GM18498 (cell line): ENCODE results near the gene TMEM151A.

ENCODE experiments used
- ATAC-seq: cut with Tn5 transposase; IDR thresholded peaks from one replicate; pipeline ENCODE4 v1.9.1; 2021; ENCODE audit warnings: mild to moderate bottlenecking, moderate library complexity; ENCODE audit not compliant: unreplicated experiment

Gene TMEM151A

DNA sequence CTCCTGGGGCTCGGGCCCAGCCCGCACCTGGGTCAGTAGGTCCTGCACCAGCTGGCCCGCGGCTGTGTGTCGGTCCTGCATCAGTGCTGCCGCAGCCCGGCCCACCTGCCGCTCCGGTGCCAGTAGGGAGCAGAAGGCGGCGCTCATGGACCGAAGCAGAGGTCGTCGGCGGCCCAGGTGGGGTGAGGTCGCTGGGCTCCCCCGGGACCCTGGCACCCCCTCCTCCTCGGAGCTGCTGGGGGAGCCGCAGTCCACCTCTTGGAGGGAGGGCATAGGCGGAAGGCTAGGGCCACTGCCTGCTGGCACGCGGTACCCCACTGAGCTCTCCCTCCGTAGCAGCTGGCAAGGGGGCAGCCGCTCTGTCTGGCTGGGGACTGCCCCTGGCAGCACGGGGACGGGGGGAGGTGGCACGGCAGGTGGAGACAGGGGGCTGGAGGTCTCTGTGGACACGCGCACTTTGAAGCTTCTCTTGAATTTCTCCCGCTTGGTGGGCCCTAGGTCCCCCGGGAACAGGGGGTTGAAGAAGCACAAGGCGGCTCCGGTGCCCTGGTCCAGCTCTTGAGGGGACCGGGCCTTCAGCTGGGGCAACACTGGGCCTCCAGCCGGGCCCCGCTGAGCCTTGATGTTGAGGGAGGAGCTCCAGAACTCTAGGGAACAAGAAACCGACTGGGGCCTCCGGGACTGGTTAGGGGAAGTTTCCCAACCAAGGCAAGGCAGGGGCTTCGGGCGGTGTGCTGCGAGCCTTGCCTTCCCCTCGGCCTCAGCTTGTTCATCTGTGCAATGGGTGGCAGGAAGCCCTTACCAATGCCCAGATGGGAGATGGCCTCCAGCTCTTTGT is 43.1 kb downstream of the TMEM151A start:
- no peak for ATAC-seq

DNA sequence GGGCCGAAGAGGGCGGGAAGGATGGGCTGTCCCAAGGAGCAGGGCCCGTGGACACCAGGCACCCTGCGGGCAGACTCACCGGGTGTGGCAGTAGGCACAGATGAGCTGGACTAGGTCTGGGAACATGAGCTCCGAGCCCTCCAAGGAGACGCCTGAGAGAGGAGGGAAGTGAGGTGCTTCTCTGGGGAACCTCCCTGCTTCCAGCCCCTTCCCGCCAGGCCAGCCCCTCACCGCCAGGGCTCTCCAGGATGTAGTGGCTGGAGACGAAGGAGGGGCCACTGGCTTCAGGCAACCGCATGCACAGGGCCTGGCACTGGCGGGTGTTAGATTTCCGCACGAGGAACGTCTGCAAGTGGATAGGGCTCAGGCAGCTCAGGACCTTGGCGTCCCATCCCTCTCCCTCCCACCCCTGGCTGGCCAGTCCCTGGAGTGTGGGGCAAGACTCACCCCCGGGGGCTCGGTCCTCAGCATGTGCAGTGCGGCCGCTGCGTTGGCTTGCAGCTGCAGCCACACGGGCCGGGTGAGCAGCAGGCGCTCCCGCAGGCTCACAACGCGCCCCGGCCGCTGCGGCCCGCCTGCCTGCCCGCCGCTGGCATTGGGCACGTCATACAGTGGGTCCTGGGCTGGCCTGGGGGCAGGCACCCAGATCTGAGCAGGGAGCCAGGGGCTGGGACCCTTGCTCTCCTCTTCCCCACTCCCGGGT is 44.0 kb downstream of the TMEM151A start:
- no peak for ATAC-seq

DNA sequence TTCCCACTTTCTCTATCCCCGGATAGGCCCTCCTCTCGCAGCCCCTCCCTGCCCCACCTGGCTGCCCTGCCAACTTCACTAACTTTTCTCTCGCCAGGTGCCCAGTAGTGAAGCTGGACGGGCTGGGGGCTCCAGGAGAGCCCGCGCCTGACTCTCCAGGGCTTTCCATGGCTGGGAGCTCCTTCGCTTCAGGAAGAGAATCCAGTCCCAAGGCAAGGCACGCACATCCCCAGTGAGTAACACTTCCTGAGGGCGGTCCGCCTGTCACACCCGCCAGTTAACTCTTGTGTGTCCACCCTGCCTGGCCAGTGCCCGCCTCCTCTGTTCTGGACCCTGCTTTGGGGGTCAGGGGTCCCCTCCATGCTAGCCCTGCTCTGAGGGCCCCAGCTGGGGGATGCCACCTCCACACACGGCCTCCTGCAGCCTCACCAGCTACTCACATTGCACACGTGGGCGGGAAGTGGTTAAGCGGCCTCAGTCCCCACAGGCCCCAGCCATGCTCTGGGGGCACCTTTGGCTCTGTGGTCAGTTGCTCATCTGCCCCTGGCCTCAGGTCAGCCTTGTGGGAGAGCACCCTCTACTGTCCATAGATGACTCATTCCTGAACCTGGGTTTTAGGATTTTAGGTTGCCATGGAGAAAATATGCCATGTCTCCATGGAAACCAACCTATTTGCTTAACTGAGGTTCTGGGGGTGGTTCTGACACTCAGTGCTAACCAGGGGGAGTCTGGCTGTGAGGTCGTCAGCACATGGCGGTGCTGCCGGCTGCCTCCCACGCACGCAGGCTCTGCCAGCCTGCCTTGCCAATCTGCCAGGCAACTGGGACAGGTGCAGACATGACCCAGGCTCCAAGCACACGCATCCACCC is 44.8 kb downstream of the TMEM151A start, which contains the start of gene RIN1:
TSS of gene RIN1 (minus strand) at position 201 of the 869 bp plus-strand sequence. CDS start at position 169, 32 bp downstream.
- ATAC-seq: peak; percentile 66

DNA sequence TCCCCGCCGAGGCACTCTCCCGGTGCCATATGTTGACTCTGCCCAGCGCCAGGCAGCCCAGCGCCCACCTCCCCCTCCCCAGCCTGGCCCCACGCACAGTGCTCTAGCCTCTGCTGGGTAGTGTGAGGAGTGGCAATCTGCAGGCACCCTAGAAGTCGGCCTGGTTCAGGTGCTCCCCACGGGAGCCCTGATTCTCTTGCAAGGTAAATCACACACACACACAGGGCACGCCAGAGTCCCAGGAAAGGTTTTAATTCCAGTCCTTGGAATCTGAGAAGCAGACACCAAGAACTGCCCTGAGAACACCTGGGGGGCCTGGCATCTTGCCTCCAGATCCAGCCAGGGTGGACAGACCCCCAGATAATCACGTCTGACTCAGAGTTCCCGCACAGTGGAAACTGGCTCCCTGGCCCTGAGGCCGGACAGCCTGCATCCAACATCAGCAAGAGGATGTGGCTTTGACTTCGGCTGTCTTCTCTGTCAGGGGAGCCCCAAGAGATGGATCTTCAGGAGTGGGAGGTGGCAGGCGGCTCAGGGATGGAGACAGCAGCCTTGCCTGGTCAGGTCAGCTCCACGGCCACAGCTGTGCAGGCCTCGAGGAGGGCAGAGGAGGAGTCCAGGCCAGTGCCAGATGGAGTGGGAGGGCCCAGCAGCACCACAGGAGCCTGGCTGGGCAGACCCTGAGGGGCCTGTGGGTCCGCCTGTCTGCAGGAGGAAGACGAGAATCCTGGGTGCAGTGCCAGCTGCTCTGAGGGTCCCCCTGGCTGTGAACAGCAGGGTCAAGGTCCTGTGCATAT is 45.6 kb downstream of the TMEM151A start:
- ATAC-seq: no peak

DNA sequence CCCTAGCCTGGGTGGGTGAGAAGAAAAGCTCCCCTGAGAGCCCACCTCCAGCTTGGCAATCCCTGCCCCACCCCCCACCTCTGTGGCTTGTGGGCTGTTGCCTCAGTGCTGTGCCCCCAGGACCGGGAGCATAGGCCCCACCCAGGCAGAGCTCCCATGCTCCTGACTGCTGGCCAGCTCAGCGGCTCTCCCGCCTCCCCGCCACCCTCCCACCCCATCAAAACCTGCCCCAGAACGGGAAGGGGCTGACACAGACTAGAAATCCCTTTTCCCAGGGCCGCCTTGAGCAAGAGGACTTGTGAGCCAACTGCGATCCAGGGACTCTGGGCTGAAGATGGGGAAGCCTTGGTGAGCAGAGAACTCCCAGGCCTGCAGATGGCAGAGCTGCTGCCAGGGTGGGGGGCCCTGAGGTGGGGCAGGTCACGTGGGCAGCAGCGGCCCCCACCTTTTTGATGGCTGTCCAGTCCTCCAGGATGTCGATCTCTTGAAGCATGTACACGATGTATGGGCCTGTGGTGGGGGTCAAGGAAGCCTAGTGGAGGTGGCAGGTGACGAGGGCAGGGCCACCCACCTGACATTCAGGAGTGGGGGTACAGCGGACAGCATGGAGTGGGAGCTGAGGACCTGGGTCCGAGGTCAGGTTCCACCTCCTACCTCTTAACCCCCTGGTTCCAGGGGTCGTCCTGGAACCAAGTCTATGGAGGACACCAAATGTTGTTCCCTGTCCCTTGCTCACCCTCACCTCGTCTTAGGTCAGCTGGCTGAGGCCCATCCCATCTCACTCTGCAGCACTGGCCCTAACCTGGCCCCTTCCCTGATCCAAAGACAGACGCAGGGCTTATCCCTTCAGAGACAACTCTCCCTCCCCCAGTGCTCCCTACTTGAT is 46.8 kb downstream of the TMEM151A start:
- ATAC-seq: no peak

DNA sequence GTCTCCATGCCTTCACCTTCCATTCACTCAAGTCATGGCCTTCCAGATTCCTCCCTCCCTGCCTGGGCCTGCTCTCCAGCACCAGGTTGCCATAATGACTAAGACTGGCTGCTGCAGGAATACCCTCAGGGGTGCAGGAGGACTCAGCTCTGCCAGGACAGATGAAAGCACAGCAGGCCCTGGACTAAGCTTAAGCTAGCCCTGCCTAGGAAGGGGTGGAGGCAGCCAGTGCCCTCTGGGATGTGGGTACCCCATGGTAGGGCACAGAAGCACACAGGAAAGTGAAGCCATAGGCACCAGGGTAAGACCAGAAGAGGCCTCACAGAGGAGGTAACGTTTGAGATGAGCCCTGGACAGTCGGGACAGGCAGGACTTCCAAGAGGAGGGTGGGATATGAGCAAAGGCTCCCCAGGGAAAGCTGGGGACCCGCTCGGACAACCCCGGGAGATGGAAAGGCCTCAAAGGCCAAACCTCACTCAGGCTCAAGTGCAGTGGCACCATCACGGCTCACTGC is 47.5 kb downstream of the TMEM151A start:
- ATAC-seq: no peak

DNA sequence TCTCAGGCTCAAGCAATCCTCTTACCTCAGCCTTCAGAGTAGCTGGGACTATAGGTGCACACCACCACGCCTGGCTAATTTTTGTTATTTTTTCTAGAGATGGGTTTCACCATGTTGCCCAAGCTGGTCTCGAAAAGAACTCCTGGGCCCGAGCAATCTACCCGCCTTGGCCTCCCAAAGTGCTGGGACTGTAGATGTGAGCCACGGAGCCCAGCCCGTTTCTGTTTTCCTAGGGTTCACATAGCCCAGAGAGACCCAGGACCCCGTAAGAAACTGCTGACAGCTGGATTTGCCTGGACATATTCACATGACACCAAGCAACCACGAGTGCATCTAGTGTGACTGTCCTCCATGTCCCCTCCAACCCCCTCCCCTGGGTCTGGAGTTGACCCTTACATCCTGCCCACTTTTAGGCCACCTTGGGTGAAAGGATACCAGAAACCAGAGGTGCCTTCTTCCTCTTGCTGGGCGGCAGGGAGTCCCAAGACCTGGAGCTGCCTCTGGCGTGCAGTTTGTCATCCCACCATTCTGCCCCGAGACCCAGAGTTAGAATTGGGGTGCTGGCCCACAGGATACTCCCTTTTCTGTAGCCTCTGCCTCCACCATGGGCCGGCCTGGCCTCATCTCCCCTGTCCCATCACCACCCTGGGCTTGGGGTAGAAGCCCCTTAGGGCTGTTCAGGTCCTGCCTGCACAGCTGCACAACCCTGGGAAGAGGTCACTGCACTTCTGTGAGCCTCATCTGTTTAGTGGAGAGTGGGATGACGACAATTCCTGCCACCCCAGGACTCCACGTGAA is 48.2 kb downstream of the TMEM151A start:
- no peak for ATAC-seq

DNA sequence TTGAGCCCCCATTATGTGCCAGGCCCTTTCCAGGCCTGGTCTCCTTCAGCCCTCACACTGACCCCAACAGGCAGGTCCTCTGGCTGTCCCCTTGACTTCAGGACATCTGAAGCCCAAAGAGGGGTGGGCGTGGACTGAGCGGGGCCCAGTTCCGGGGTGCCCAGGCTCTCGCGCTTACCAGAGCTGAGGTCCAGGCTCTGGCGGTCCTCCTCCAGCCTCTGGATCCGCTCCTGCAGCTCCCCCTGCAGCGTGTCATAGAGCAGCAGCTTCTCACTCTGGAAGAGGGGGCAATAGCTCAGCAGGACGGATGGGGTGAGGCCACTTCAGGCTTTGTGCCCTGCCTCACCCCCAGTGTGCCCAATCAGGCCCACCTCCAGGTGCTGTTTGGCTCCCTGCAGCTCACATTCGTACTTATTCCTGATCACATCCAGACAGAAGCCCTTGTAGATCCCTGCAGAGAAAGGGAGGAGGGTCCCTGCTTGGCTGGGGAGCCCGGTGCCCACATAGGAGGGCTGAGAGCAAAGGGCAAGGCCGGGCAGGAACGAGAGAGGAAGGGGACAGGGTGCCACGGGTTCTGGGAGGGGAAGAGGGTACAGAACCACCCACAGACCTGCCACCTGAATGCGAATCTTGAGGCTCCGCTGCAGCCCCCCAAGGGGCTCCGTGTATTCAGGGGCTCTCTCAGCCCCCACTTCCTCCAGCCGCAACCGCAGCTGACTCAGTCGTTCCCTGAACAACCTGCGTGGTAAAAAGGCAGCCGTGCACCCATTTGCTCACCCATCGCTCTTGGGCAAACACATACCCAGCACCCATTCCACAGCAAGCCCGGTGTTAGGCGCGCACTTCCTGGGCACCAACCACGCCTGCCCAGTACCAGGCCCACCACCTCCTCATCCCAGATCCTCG is 49.2 kb downstream of the TMEM151A start:
- no peak for ATAC-seq

DNA sequence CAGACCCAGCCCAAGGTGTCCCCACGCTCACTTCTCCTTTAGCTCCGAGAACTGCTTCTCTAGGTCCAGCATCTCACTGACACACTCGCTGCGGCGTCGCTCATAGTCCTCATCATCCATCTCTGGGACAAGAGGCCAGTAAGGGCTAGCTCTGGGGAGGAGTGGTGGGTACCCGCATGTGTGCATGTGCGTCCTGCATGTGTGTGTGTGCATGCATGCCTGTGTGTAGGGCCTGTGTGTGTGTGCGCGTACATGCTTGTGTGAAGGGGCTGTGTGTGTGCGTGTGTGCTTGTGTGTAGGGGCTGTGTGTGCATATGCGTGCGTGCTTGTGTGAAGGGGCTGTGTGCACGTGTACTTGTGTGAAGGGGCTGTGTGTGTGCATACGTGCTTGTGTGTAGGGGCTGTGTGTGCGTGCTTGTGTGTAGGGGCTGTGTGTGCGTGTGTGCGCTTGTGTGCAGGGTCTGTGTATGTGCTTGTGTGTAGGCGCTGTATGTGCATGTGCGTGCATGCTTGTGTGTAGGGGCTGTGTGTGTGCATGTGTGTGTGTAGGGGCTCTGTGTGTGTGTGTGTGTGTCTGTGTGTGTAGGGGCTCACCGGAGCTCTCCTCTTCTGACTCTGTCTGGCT is 49.9 kb downstream of the TMEM151A start:
- ATAC-seq: no peak

DNA sequence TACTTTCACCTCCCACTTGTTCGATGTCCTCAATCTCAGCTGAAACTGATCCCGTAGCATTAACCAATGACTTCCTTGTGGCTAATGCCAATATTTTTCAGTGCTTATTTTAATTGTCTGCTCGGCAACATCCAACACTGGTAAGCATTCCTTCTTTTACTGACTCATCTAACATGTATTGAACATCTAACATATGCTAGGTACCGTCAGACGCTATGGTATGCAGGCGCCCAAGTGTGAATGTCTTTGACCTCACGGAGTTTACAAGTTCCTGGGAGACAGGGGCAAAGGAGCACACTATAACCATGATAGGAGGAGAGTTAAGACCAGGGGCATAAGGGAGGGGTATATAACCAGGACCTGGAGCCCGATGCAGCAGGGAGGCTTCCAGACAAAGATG is 51.5 kb downstream of the TMEM151A start:
- no peak for ATAC-seq

DNA sequence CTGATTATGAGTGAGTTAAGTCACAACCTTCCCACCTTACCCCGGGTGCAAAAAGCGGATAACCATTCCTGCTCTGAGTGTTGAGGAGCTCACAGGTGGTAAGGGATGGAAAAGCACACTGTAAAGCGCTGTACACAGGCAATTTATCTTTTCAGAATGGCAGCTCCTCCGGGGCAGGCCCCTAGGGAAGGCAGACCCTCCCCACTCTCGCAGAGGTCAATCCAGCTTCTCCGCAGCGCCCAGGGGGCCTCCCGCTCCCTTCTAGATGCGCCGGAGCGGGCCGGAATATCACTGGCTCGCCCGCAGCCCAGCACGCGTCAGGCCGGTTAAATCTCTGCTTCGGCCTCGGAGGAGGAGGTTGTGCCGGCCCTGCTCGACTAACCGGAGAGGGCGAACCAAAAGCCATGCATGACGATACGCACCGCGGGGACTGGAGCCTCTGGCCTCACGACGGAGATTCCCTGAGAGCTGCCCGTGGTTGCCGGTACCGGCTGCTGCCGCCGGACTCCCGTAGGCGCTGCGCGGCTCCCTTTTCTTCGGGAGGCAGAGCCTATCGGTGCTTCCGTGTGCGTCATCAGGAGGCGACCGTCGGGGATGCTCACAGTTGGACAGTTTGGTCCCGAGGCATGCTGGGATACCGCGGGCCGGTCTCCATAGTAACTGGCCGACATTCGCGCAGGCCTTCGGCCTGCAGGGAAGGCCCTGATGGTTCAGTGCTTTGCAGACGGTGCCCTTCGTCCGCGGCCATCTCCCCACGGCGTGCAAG is 53.0 kb downstream of the TMEM151A start, which contains the start of gene BRMS1:
TSS of gene BRMS1 (minus strand) at position 555 of the 766 bp plus-strand sequence. CDS start 2,870 bp downstream, outside the sequence.
- ATAC-seq: peak; percentile 75

DNA sequence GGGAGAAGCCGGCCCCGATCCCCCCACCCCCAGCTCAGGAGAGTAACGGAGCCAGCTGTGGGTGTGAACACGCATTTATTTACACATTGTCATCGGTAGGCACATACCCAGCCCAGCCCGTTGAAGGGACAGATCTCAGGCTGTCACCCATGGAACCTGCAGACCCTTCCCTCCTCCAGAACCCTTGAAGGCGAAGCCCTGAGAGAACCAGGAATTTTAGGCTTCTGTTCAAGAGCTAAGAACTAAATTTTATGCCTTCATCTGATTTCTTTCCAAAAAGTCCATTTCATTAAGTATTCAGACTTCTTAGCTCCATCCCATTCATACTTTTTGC is 53.6 kb downstream of the TMEM151A start:
- ATAC-seq: peak; percentile 4
